ENCODE measurements around the gene RALGPS2. TPM values are rescaled to one million over a fixed set of nuclear protein-coding genes. Genes with fewer than 3 reads are reported as not detected.
A peak's percentile ranks its signal among the peaks of the same experiment; 100 is the strongest.

The RALGPS2 gene
- total RNA-seq, 1 donor from 2014 or later = 78.7 TPM

DNA sequence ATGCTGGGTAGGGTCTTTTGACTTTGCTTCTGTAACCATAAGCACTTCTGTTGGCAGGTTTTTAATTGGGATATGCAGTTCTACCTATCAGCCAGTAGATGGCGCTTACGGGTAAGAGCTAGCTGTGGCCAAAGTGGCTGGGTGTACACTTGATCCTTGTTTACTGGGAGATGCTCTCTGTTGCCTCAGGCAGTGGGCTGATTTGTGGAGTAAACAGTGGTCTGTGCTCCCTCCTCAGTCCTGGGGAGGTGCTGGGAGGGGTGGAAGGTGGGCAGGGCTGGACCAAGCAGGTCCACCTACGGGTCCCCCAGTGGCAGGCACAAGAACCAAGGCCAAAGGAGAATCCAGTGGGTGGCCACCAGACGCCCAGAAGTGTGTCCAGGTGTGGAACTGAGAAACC is 43.4 kb downstream of the RALGPS2 start:
- Mint-ChIP-seq H3K27me3 (ENCODE audit: insufficient read depth, low read depth) (no peaks in the 10 kb centered on the region), H3K27ac (no peak overlapping the region), H3K9me3 (peaks cover 60% of the 10 kb centered on the region), H3K4me1 (no peaks in the 10 kb centered on the region), H3K4me3 (no peak overlapping the region), H3K36me3 (peaks cover 41% of the 10 kb centered on the region)
- H3K4me1 ChIP-seq = no peaks in the 10 kb centered on the region
- no peak overlapping the region for H3K9ac ChIP-seq
- H3K4me2 ChIP-seq = no peak overlapping the region
- peaks cover 3% of the 10 kb centered on the region for H4K20me1 ChIP-seq (ENCODE audit: low read depth)
- no peaks in the 10 kb centered on the region for H3K27me3 ChIP-seq
- peaks cover 6% of the 10 kb centered on the region for H3K9me3 ChIP-seq (ENCODE audit: low read depth)
- H2AFZ ChIP-seq (replicated peaks) = no peak overlapping the region
- H3K79me2 ChIP-seq (ENCODE audit: low read depth) = peaks cover 90% of the 10 kb centered on the region
- peaks cover 3% of the 10 kb centered on the region for H3K36me3 ChIP-seq
- DNase-seq (ENCODE audit: low spot score) = peak; percentile 51
- H3F3A ChIP-seq (ENCODE audit: low read depth) = no peaks in the 10 kb centered on the region
- TF ChIP-seq EZH2phosphoT487 (IDR thresholded peaks at IDR 0.05) = no peak
- peak; percentile 74 for TF ChIP-seq CTCF (IDR thresholded peaks at IDR 0.05)
- H3K4me3 ChIP-seq = no peak overlapping the region
- H3K27ac ChIP-seq = no peak overlapping the region

GRCh38 chr1:178772952-178773351 is 47.9 kb downstream of the RALGPS2 start:
- Mint-ChIP-seq H3K36me3 (peaks cover 16% of the 10 kb centered on the region), H3K27ac (no peak overlapping the region), H3K4me3 (no peak overlapping the region), H3K9me3 (peaks cover 19% of the 10 kb centered on the region), H3K27me3 (ENCODE audit: insufficient read depth, low read depth) (no peaks in the 10 kb centered on the region), H3K4me1 (no peaks in the 10 kb centered on the region)
- Histone ChIP-seq H4K20me1 (ENCODE audit: low read depth) (peaks cover 7% of the 10 kb centered on the region), H3K9me3 (ENCODE audit: low read depth) (no peaks in the 10 kb centered on the region), H3K4me1 (no peaks in the 10 kb centered on the region), H3F3A (ENCODE audit: low read depth) (no peaks in the 10 kb centered on the region), H3K9ac (no peak overlapping the region), H3K27ac (no peak overlapping the region), H3K4me3 (no peak overlapping the region), H3K36me3 (peaks cover 3% of the 10 kb centered on the region), H3K4me2 (no peak overlapping the region), H3K79me2 (ENCODE audit: low read depth) (peaks cover 59% of the 10 kb centered on the region), H2AFZ (replicated peaks) (no peak overlapping the region), H3K27me3 (no peaks in the 10 kb centered on the region)
- DNase-seq (ENCODE audit: low spot score) = no peak
- TF ChIP-seq EZH2phosphoT487 (IDR thresholded peaks at IDR 0.05) (no peak), EZH2 (IDR thresholded peaks at IDR 0.05) (no peak), CTCF (IDR thresholded peaks at IDR 0.05) (no peak)

GRCh38 chr1:178774263-178774662 is 49.2 kb downstream of the RALGPS2 start:
- Mint-ChIP-seq H3K36me3 (peaks cover 14% of the 10 kb centered on the region), H3K4me3 (no peak overlapping the region), H3K27ac (no peak overlapping the region), H3K4me1 (no peaks in the 10 kb centered on the region), H3K9me3 (peaks cover 13% of the 10 kb centered on the region), H3K27me3 (ENCODE audit: insufficient read depth, low read depth) (peaks cover 2% of the 10 kb centered on the region)
- no peak for DNase-seq (ENCODE audit: low spot score)
- Histone ChIP-seq H3K9me3 (ENCODE audit: low read depth) (no peaks in the 10 kb centered on the region), H2AFZ (replicated peaks) (no peak overlapping the region), H3K36me3 (peaks cover 3% of the 10 kb centered on the region), H3K4me1 (no peaks in the 10 kb centered on the region), H3K9ac (no peak overlapping the region), H3F3A (ENCODE audit: low read depth) (no peaks in the 10 kb centered on the region), H3K79me2 (ENCODE audit: low read depth) (peaks cover 46% of the 10 kb centered on the region), H4K20me1 (ENCODE audit: low read depth) (peaks cover 7% of the 10 kb centered on the region), H3K4me2 (no peak overlapping the region), H3K27me3 (no peaks in the 10 kb centered on the region), H3K27ac (no peak overlapping the region), H3K4me3 (no peak overlapping the region)
- TF ChIP-seq CTCF (IDR thresholded peaks at IDR 0.05) (peak; percentile 37), EZH2phosphoT487 (IDR thresholded peaks at IDR 0.05) (no peak)

All from neural progenitor cell (in vitro differentiated cells).